ENCODE data around the gene GSTM3.

GSTM3 gene

GRCh38 chr1:109740615-109741373, at the start of gene GSTM3:
TSS of gene GSTM3 (minus strand) at chr1:109741038. CDS start at chr1:109740287, 751 bp downstream.
- H3K4me3 ChIP-seq (ENCODE audit: low read depth, low read length) = peak within 1 kb of the TSS; percentile 80
- no peak for TF ChIP-seq CTCF (IDR thresholded peaks at IDR 0.05; ENCODE audit: control insufficient read depth, extremely low read depth, insufficient read depth)
- no peak for DNase-seq (ENCODE audit: low read depth)

GRCh38 chr1:109790329-109790728, 49.5 kb upstream of the GSTM3 start:
- no peak overlapping the region for H3K4me3 ChIP-seq (ENCODE audit: low read depth, low read length)
- no peak for TF ChIP-seq CTCF (IDR thresholded peaks at IDR 0.05; ENCODE audit: control insufficient read depth, extremely low read depth, insufficient read depth)
- no peak for DNase-seq (ENCODE audit: low read depth)

GRCh38 chr1:109789551-109790180, 48.8 kb upstream of the GSTM3 start:
- no peak for DNase-seq (ENCODE audit: low read depth)
- TF ChIP-seq CTCF (IDR thresholded peaks at IDR 0.05; ENCODE audit: control insufficient read depth, extremely low read depth, insufficient read depth) = no peak
- H3K4me3 ChIP-seq (ENCODE audit: low read depth, low read length) = no peak overlapping the region

GRCh38 chr1:109788695-109789521, 48.1 kb upstream of the GSTM3 start:
- no peak overlapping the region for H3K4me3 ChIP-seq (ENCODE audit: low read depth, low read length)
- DNase-seq (ENCODE audit: low read depth) = no peak
- TF ChIP-seq CTCF (IDR thresholded peaks at IDR 0.05; ENCODE audit: control insufficient read depth, extremely low read depth, insufficient read depth) = peak; percentile 21; the same call in 1 of the 2 replicates

GRCh38 chr1:109787845-109788601, 47.2 kb upstream of the GSTM3 start:
- no peak for TF ChIP-seq CTCF (IDR thresholded peaks at IDR 0.05; ENCODE audit: control insufficient read depth, extremely low read depth, insufficient read depth)
- H3K4me3 ChIP-seq (ENCODE audit: low read depth, low read length) = no peak overlapping the region
- DNase-seq (ENCODE audit: low read depth) = no peak

- no peak overlapping the region for H3K4me3 ChIP-seq (ENCODE audit: low read depth, low read length)
- DNase-seq (ENCODE audit: low read depth) = no peak
- no peak for TF ChIP-seq CTCF (IDR thresholded peaks at IDR 0.05; ENCODE audit: control insufficient read depth, extremely low read depth, insufficient read depth)
These were observed 46.5 kb upstream of the GSTM3 start for GRCh38 chr1:109787211-109787844.
